K562 (cell line): ENCODE data around the gene KIF23. TPM values are rescaled to one million over a fixed set of nuclear protein-coding genes. Genes with fewer than 3 reads are reported as not detected.
A peak's percentile ranks its signal among the peaks of the same experiment; 100 is the strongest.

ENCODE experiments used
- ADNP ChIP-seq: fragments of 200-800 bp; sonication (Bioruptor generic); IDR thresholded peaks from 2 replicates; pipeline ENCODE4 v1.6.1; 2016; ENCODE audit warnings: missing genetic modification characterization, missing compliant biosample characterization
- CCAR2 ChIP-seq: fragments of 200-400 bp; formaldehyde crosslinking; IDR thresholded peaks from 2 replicates; pipeline ENCODE4 v1.6.1; 2017; ENCODE audit warnings: mild to moderate bottlenecking, low read depth, low read length
- ERF ChIP-seq: fragments of 450-650 bp; formaldehyde crosslinking; IDR thresholded peaks from 2 replicates; pipeline ENCODE4 v1.4.0; 2020; ENCODE audit warnings: mild to moderate bottlenecking, mixed read lengths
- ETS2 ChIP-seq: IDR thresholded peaks from 2 replicates; pipeline ENCODE4 v1.6.1; 2016; ENCODE audit warnings: borderline replicate concordance, missing genetic modification characterization, mild to moderate bottlenecking, moderate library complexity, missing compliant biosample characterization; ENCODE audit not compliant: poor library complexity, severe bottlenecking
- HMGN3 ChIP-seq: IDR thresholded peaks from 2 replicates; pipeline ENCODE4 v1.6.1; 2011; ENCODE audit warnings: borderline replicate concordance, low read depth, mild to moderate bottlenecking, mixed read lengths, low read length; ENCODE audit not compliant: insufficient read length; ENCODE audit errors: extremely low read depth
- IRF1 ChIP-seq: sonication (generic); formaldehyde crosslinking; IDR thresholded peaks from 2 replicates; pipeline ENCODE4 v1.8.0; 2022; ENCODE audit warnings: missing genetic modification reagents, mild to moderate bottlenecking, borderline replicate concordance
- JUND ChIP-seq, 2 experiments: IDR thresholded peaks; 2 replicates in 1 of 2; 3 replicates in 1 of 2; pipeline ENCODE4 v1.6.1; 2011; ENCODE audit warnings: borderline replicate concordance in 2 of 2, low read depth in 2 of 2, low read length in 2 of 2, improper control_type of control experiment in 1 of 2, missing biosample characterization in 1 of 2, missing genetic modification characterization in 1 of 2, missing genetic modification reagents in 1 of 2
- KAT7 ChIP-seq: sonication (generic); formaldehyde crosslinking; IDR thresholded peaks from 2 replicates; pipeline ENCODE4 v1.8.0; 2022; ENCODE audit warnings: missing genetic modification reagents, mild to moderate bottlenecking, borderline replicate concordance
- MBD2 ChIP-seq: sonication (generic); IDR thresholded peaks from 2 replicates; pipeline ENCODE4 v1.6.1; 2016; ENCODE audit warnings: low read depth, borderline replicate concordance
- MEF2A ChIP-seq: IDR thresholded peaks from 2 replicates; pipeline ENCODE4 v1.6.1; 2011; ENCODE audit warnings: low read depth, mild to moderate bottlenecking, low read length, moderate library complexity; ENCODE audit not compliant: control insufficient read depth
- MXI1 ChIP-seq: IDR thresholded peaks from 2 replicates; pipeline ENCODE4 v1.6.1; 2011; ENCODE audit warnings: low read depth, mild to moderate bottlenecking, improper control_type of control experiment, low read length
- POLR2AphosphoS5 ChIP-seq: IDR thresholded peaks from 2 replicates; pipeline ENCODE4 v1.6.1; 2011; ENCODE audit warnings: mild to moderate bottlenecking, low read depth, low read length, moderate library complexity; ENCODE audit not compliant: control insufficient read depth, insufficient read depth
- PYGO2 ChIP-seq: fragments of 450-650 bp; IDR thresholded peaks from 2 replicates; pipeline ENCODE4 v1.6.1; 2016; ENCODE audit warnings: mild to moderate bottlenecking, missing genetic modification characterization, moderate library complexity, missing compliant biosample characterization
- RAD51 ChIP-seq: fragments of 450-650 bp; IDR thresholded peaks from 2 replicates; pipeline ENCODE4 v1.7.1; 2016; ENCODE audit warnings: low read depth, mild to moderate bottlenecking, borderline replicate concordance
- RBFOX2 ChIP-seq: fragments of 200-400 bp; formaldehyde crosslinking; IDR thresholded peaks from 2 replicates; pipeline ENCODE4 v1.6.1; 2017; ENCODE audit warnings: low read depth, mild to moderate bottlenecking, low read length, moderate library complexity
- RBM22 ChIP-seq: fragments of 200-400 bp; formaldehyde crosslinking; IDR thresholded peaks from 2 replicates; pipeline ENCODE4 v1.6.1; 2018; ENCODE audit warnings: low read length, low read depth; ENCODE audit not compliant: poor library complexity, severe bottlenecking
- SMARCA4 ChIP-seq: fragments of 450-650 bp; IDR thresholded peaks from 2 replicates; pipeline ENCODE4 v1.6.1; 2016
- TAF15 ChIP-seq: fragments of 200-400 bp; formaldehyde crosslinking; IDR thresholded peaks from 2 replicates; pipeline ENCODE4 v1.6.1; 2017; ENCODE audit warnings: mild to moderate bottlenecking, low read depth, low read length, moderate library complexity
- THRAP3 ChIP-seq: fragments of 450-650 bp; IDR thresholded peaks from 2 replicates; pipeline ENCODE4 v1.6.1; 2016; ENCODE audit warnings: mild to moderate bottlenecking, inconsistent platforms, borderline replicate concordance
- ZFP91 ChIP-seq: sonication (generic); formaldehyde crosslinking; IDR thresholded peaks from 2 replicates; pipeline ENCODE4 v1.8.0; 2022; ENCODE audit warnings: mild to moderate bottlenecking, missing genetic modification reagents
- ZNF212 ChIP-seq: fragments of 450-650 bp; formaldehyde crosslinking; IDR thresholded peaks from 2 replicates; pipeline ENCODE4 v1.4.0; 2020; ENCODE audit warnings: mild to moderate bottlenecking
- ZNF717 ChIP-seq: fragments of 250-450 bp; sonication (Bioruptor Pico); IDR thresholded peaks from 2 replicates; pipeline ENCODE4 v1.5.0; 2021
- ZNF75A ChIP-seq: fragments of 450-650 bp; formaldehyde crosslinking; IDR thresholded peaks from 2 replicates; pipeline ENCODE4 v1.4.0; 2020; ENCODE audit warnings: mild to moderate bottlenecking
- ZNF785 ChIP-seq: fragments of 250-450 bp; sonication (Bioruptor Pico); IDR thresholded peaks from 2 replicates; pipeline ENCODE4 v1.4.0; 2020; ENCODE audit warnings: mild to moderate bottlenecking
- polyA plus RNA-seq, 8 experiments: library from polyadenylated mRNA; depleted of rRNA in 4 of 8; stranded (reverse) in 5 of 8; unstranded in 3 of 8; fragments of >200 nt; fragmentation: Nextera tagmentation in 2 of 8; fragmentation: Illumina TruSeq in 1 of 8; extraction: Ambion mirVana in 2 of 8; extraction: Trizol in 1 of 8; gene quantifications; 2 replicates each; pipeline versions ENCODE4 v1.2.1 to v1.2.3, GENCODE V29; 2011 to 2014; ENCODE audit warnings: inconsistent platforms in 1 of 8, missing spikeins in 1 of 8
- total RNA-seq, 7 experiments: library from RNA; depleted of rRNA in 6 of 7; stranded (reverse); fragments of >200 nt in 6 of 7; fragmentation: Illumina TruSeq in 2 of 7; extraction: Trizol in 2 of 7; gene quantifications; 2 replicates each; pipeline versions ENCODE4 v1.2.1 to v1.2.3, GENCODE V29; 2011 to 2021; ENCODE audit warnings: low replicate concordance in 1 of 7

The KIF23 gene
- total and polyA plus RNA-seq, 9 of the 15 experiments (the other 6 are each of a cell fraction or from before 2014, with no cell fraction given) = 29.4 to 58.2 (median 41.9) TPM

GRCh38 chr15:69452692-69453521 lies 38.8 kb downstream of the KIF23 start, which contains the start of gene RPLP1 (continued):
- TF ChIP-seq HMGN3 (peak; percentile 22), TAF15 (no peak), RBM22 (peak; percentile 94), ZFP91 (CRISPR knock-in tag) (no peak), ZNF785 (CRISPR knock-in tag) (no peak), PYGO2 (no peak), ERF (CRISPR knock-in tag) (no peak), POLR2AphosphoS5 (peak; percentile 98), ADNP (tag) (no peak), THRAP3 (no peak), MEF2A (peak; percentile 75), ZNF717 (CRISPR knock-in tag) (no peak), JUND (IDR thresholded peaks at IDR 0.05; ENCODE audit: borderline replicate concordance, low read depth, low read length) (no peak; the same call in 1 of the 2 replicates), JUND (tag; IDR thresholded peaks at IDR 0.05; ENCODE audit: borderline replicate concordance, low read depth, low read length) (peak; percentile 8; the same call in 1 of the 3 replicates), SMARCA4 (no peak), CCAR2 (no peak), ZNF212 (CRISPR knock-in tag) (no peak), MXI1 (0 out of 2 replicates have a peak, but pooled peaks have one; percentile 44), KAT7 (CRISPR knock-in tag) (peak; percentile 77; the same call in 1 of the 2 replicates), ZNF75A (CRISPR knock-in tag) (no peak), MBD2 (peak; percentile 93), RAD51 (no peak), IRF1 (CRISPR knock-in tag) (no peak), ETS2 (tag) (no peak), RBFOX2 (peak; percentile 100)
